Smooth muscle cell (in vitro differentiated cells): ENCODE data around the gene GARIN1A. TPM values are rescaled to one million over a fixed set of nuclear protein-coding genes. Genes with fewer than 3 reads are reported as not detected.

Experiments used
- DNase-seq: peaks from one replicate; lab custom pipeline; 2025; ENCODE audit not compliant: unreplicated experiment; lab: John Stamatoyannopoulos, UW
- H2AFZ ChIP-seq: fragments of 200-600 bp; sonication (generic); 2 replicates; pipeline ENCODE4 v1.6.0; 2016; ENCODE audit warnings: antibody characterized with exemption, low read depth, mild to moderate bottlenecking
- H3F3A ChIP-seq: fragments of 200-600 bp; sonication (generic); 2 replicates; pipeline ENCODE4 v1.6.0; 2017; ENCODE audit warnings: antibody characterized with exemption, low read depth
- H3K27ac ChIP-seq: fragments of 200-600 bp; sonication (generic); 2 replicates; pipeline ENCODE4 v1.5.1; 2016; ENCODE audit warnings: low read depth, mild to moderate bottlenecking
- H3K27me3 ChIP-seq: fragments of 200-600 bp; sonication (generic); 2 replicates; pipeline ENCODE4 v1.6.1; 2016; ENCODE audit warnings: low read depth, mild to moderate bottlenecking
- H3K36me3 ChIP-seq: fragments of 200-600 bp; sonication (generic); 2 replicates; pipeline ENCODE4 v1.5.1; 2016; ENCODE audit warnings: low read depth
- H3K4me1 ChIP-seq: fragments of 200-600 bp; sonication (generic); 2 replicates; pipeline ENCODE4 v1.5.1; 2016; ENCODE audit warnings: low read depth
- H3K4me2 ChIP-seq: fragments of 200-600 bp; sonication (generic); 2 replicates; pipeline ENCODE4 v1.6.0; 2016; ENCODE audit warnings: mild to moderate bottlenecking
- H3K4me3 ChIP-seq: fragments of 200-600 bp; sonication (generic); 2 replicates; pipeline ENCODE4 v1.5.1; 2016; ENCODE audit warnings: mild to moderate bottlenecking
- H3K79me2 ChIP-seq: fragments of 200-600 bp; sonication (generic); 2 replicates; pipeline ENCODE4 v1.6.0; 2016; ENCODE audit warnings: low read depth, mild to moderate bottlenecking
- H3K9ac ChIP-seq: fragments of 200-600 bp; sonication (generic); 2 replicates; pipeline ENCODE4 v1.6.0; 2016; ENCODE audit warnings: low read depth
- H3K9me3 ChIP-seq: fragments of 200-600 bp; sonication (generic); replicated peaks from 2 replicates; pipeline ENCODE4 v1.5.1; 2016; ENCODE audit warnings: low read depth
- H4K20me1 ChIP-seq: fragments of 200-600 bp; sonication (generic); 2 replicates; pipeline ENCODE4 v1.6.0; 2016; ENCODE audit warnings: low read depth
- CTCF ChIP-seq: fragments of 200-600 bp; sonication (generic); IDR thresholded peaks from 2 replicates; pipeline ENCODE4 v1.5.1; 2017; ENCODE audit warnings: borderline replicate concordance, mild to moderate bottlenecking, antibody characterized with exemption; ENCODE audit not compliant: insufficient read depth, poor library complexity, severe bottlenecking
- WGBS: methylation state at CpG from one replicate; pipeline ENCODE4 v1.1.7; 2016; ENCODE audit warnings: low lambda C conversion rate; 5-methylcytosine and 5-hydroxymethylcytosine counted together
- polyA plus RNA-seq: library from polyadenylated mRNA; unstranded; fragments of >200 nt; fragmentation: Nextera tagmentation; extraction: Ambion mirVana; gene quantifications from 2 replicates; pipeline ENCODE4 v1.2.1, GENCODE V29; 2016
- small RNA-seq: library from RNA; depleted of rRNA; stranded (forward); fragments of <200 nt; gene quantifications from one replicate; pipeline ENCODE3, GENCODE V24; 2014
- total RNA-seq: library from RNA; depleted of rRNA; stranded (reverse); fragments of >200 nt; gene quantifications from 2 replicates; pipeline ENCODE4 v1.2.3, GENCODE V29; 2014

GARIN1A gene
- total and polyA plus RNA-seq, 2 experiments from 2014 or later = 0.46 to 1.2 TPM

DNA sequence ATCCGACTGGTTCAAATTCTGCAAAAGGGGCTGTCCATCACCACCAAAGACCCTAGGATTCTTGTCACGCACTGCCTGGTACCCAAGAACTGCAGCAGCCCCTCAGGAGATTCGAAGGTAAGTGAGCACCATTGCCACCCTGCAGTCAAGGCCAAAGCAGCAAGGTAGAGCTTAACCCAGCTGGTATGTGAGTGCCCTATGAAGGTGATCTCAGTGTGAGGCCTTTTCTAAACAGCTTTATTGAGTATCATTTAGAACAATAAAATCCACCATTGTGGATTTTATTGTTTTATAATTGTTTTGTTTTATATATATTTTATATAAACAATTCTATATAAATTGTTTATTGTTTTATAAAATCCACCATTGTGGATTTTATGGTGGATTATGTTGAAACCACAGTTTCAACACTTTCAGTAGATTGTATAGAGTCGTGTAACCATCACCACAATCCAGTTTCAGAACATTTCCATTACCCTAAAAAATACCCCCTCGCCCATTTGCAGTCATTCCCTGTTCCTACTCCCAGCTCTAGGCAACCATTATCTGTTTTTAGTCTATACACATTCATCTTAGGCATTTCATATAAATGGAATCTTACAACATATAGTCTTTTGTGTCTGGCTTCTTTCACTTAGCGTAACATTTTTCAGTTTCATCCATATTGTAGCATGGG, 47.0 kb downstream of the GARIN1A start:
- no peaks in the 10 kb centered on the region for H3K79me2 ChIP-seq
- no peaks in the 10 kb centered on the region for H4K20me1 ChIP-seq
- TF ChIP-seq CTCF = no peak
- H2AFZ ChIP-seq = no peak overlapping the region
- H3K27ac ChIP-seq = no peak overlapping the region
- H3K4me2 ChIP-seq = no peak overlapping the region
- peaks cover 6% of the 10 kb centered on the region for H3K27me3 ChIP-seq
- no peak overlapping the region for H3K4me3 ChIP-seq
- H3K36me3 ChIP-seq = no peaks in the 10 kb centered on the region
- no peak overlapping the region for H3K9ac ChIP-seq
- H3F3A ChIP-seq = no peaks in the 10 kb centered on the region
- WGBS = 90% methylated on average over 6 of the region's 6 CpGs
- no peaks in the 10 kb centered on the region for H3K9me3 ChIP-seq
- H3K4me1 ChIP-seq = no peaks in the 10 kb centered on the region
- no peak for DNase-seq

GRCh38 chr7:128721376-128721775, 49.3 kb downstream of the GARIN1A start:
- H3K4me3 ChIP-seq = no peak overlapping the region
- no peak for DNase-seq
- no peak overlapping the region for H3K4me2 ChIP-seq
- H3K79me2 ChIP-seq = no peaks in the 10 kb centered on the region
- H3K27ac ChIP-seq = no peak overlapping the region
- H3K4me1 ChIP-seq = no peaks in the 10 kb centered on the region
- H3K9me3 ChIP-seq = no peaks in the 10 kb centered on the region
- H3K9ac ChIP-seq = no peak overlapping the region
- H3F3A ChIP-seq = no peaks in the 10 kb centered on the region
- H2AFZ ChIP-seq = no peak overlapping the region
- peaks cover 6% of the 10 kb centered on the region for H3K27me3 ChIP-seq
- TF ChIP-seq CTCF = no peak
- no peaks in the 10 kb centered on the region for H4K20me1 ChIP-seq
- H3K36me3 ChIP-seq = no peaks in the 10 kb centered on the region

Small RNA genes lying within 50 kb of the gene (small RNA-seq; reads per million reads assigned to genes)
- gene RNA5SP242 (20.4 reads per million, percentile 89 among the genes with 10 or more reads in this experiment), gene RNA5SP243 (0.11 reads per million), gene RNU6-177P (not detected)

Other genes with a start within 250 kb of the GARIN1A start
- gene HILPDA, start 216.4 kb upstream of the GARIN1A start, total RNA-seq = 37.5 and 45.1 TPM in 2 replicates
- 90.2 and 109 TPM in 2 replicates for gene HILPDA, start 216.4 kb upstream of the GARIN1A start, polyA plus RNA-seq
- 25.7 and 28.9 TPM in 2 replicates for gene METTL2B, start 195.5 kb upstream of the GARIN1A start, total RNA-seq
- gene METTL2B, start 195.5 kb upstream of the GARIN1A start, polyA plus RNA-seq = 11.9 and 13.1 TPM in 2 replicates
- gene CALU, start 67.1 kb downstream of the GARIN1A start, total RNA-seq = 679 and 873 TPM in 2 replicates
- gene CALU, start 67.1 kb downstream of the GARIN1A start, polyA plus RNA-seq = 605 and 783 TPM in 2 replicates
- not detected in 2 replicates for gene OPN1SW, start 103.5 kb downstream of the GARIN1A start, total RNA-seq
- gene OPN1SW, start 103.5 kb downstream of the GARIN1A start, polyA plus RNA-seq = 1.7 and 4.0 TPM in 2 replicates
- 2.7 and 3.2 TPM in 2 replicates for gene CCDC136, start 119.7 kb downstream of the GARIN1A start, total RNA-seq
- gene CCDC136, start 119.7 kb downstream of the GARIN1A start, polyA plus RNA-seq = 3.1 and 4.7 TPM in 2 replicates
- 26.9 and 34.2 TPM in 2 replicates for gene FLNC, start 158.1 kb downstream of the GARIN1A start, total RNA-seq
- gene FLNC, start 158.1 kb downstream of the GARIN1A start, polyA plus RNA-seq = 31.7 and 38.6 TPM in 2 replicates
- gene ATP6V1F, start 190.6 kb downstream of the GARIN1A start, total RNA-seq = 131 TPM in 2 replicates
- 317 and 325 TPM in 2 replicates for gene ATP6V1F, start 190.6 kb downstream of the GARIN1A start, polyA plus RNA-seq
- 0.99 and 3.1 TPM in 2 replicates for gene KCP, start 238.4 kb downstream of the GARIN1A start, total RNA-seq
- 4.5 and 6.2 TPM in 2 replicates for gene KCP, start 238.4 kb downstream of the GARIN1A start, polyA plus RNA-seq